Sciatic nerve (tissue), 2 donors: ENCODE measurements around the gene RSAD2. TPM values are rescaled to one million over a fixed set of nuclear protein-coding genes. Genes with fewer than 3 reads are reported as not detected.
"Not testable (repeated sequence)": the region's sequence is repeated elsewhere in the genome, so short reads cannot be mapped to it uniquely, and the experiment has no call there.

Source experiments
- ATAC-seq: fragments of 200-7000 bp; cut with Tn5 transposase; one replicate; pipeline ENCODE4 v1.9.1; 2020; ENCODE audit warnings: mild to moderate bottlenecking, moderate library complexity
- DNase-seq: peaks from one replicate; pipeline ENCODE4 v3.0.0-alpha.2; 2020; ENCODE audit warnings: low spot score
- intact Hi-C: fragments of 100-400 bp; cut with DNase I; formaldehyde crosslinking; loops from one replicate; pipeline ENCODE4 v1.14.2; 2022
- total RNA-seq: library from RNA; stranded (reverse); fragmentation: NEBNext Ultra II Directional; extraction: Animal tissue kit (Norgen Biotek cat#: 25700); gene quantifications from one replicate; pipeline ENCODE4 v1.2.1, GENCODE V29; 2021
- donor health status: DM: no; HTN: no; CAD: no.
- donor health status: DM: no; HTN: no; CAD: no.

The RSAD2 gene
- 7.5 TPM for total RNA-seq

DNA sequence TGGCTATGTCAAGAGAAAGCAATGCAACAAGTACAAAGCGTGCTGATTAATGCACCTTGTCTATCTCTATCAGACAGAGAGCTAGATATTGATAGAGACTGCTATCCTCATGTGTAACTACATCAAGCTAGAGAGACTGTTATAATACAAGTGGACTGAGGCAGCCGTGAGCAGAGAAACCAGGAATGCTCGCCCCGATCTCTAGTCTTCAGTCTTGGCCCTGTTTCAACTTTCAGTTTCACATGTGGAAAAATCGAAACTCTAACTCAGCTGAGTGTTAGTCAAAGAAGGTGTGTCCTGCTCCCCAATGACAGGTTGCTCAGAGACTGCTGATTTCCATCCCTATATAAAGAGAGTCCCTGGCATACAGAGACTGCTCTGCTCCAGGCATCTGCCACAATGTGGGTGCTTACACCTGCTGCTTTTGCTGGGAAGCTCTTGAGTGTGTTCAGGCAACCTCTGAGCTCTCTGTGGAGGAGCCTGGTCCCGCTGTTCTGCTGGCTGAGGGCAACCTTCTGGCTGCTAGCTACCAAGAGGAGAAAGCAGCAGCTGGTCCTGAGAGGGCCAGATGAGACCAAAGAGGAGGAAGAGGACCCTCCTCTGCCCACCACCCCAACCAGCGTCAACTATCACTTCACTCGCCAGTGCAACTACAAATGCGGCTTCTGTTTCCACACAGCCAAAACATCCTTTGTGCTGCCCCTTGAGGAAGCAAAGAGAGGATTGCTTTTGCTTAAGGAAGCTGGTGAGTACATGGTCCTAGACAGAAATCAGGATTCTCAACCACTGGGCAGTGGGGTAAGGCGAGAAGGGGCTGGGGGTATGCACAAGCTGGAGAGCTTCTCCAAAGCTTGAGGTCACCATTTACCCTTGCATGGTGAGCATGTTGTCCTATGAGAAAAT is at the start of gene RSAD2:
RSAD2 (plus strand) TSS at position 376 of the 903 bp plus-strand sequence; CDS start at position 400, 24 bp downstream.
- no peak for DNase-seq
- intact Hi-C loops = no loop called here
- peak; percentile 82 for ATAC-seq

- intact Hi-C loops = no loop called here
- ATAC-seq = peak; percentile 89
- DNase-seq = no peak
Measured at GRCh38 chr2:6828299-6828584, 49.3 kb upstream of the RSAD2 start.

- intact Hi-C loops = no loop called here
- ATAC-seq (no peak), DNase-seq (no peak)
Measured at GRCh38 chr2:6831229-6831628, 46.3 kb upstream of the RSAD2 start.

- intact Hi-C loops = no loop called here
- no peak for DNase-seq
- no peak for ATAC-seq
Measured at GRCh38 chr2:6832596-6833299, 44.8 kb upstream of the RSAD2 start.

DNA sequence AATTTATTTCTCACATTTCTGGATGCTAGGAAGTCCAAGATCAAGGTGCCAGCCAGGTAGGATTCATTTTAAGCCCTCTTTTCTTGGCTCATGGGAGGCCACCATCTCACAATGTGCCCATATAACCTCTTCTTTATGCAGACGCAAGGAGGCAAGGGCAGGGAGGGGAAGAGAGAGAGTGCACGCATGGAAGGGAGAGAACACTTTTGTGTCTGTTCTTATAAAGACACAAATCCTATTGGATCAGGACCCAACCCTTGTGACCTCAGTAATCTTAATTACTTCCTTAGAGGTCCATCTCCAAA is 44.3 kb upstream of the RSAD2 start:
- DNase-seq = no peak
- ATAC-seq = no peak
- intact Hi-C loops = no loop called here

DNA sequence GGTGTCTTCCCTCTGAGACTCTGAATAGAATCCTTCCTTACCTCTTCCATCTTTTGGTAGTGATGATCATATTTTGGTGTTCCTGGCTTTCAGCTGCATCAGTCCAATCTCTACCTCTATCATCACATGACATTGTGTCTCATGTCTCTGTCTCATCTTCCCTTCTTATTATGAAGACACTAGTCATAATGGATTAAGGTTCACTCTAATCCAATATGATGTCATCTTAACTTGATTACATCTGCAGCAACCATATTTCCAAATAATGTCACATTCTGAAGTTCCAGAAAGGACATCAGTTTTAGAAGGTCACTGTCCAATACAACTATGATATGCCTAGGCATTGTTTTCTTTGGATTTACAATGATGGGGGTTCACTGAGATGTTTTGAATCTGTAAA is 43.4 kb upstream of the RSAD2 start:
- no peak for ATAC-seq
- intact Hi-C loops = no loop called here
- DNase-seq = no peak

GRCh38 chr2:6835467-6835866 is 42.1 kb upstream of the RSAD2 start:
- DNase-seq = no peak
- no peak for ATAC-seq
- intact Hi-C loops = no loop called here

GRCh38 chr2:6838673-6839319 is 38.8 kb upstream of the RSAD2 start:
- DNase-seq = no peak
- no peak for ATAC-seq
- intact Hi-C loops = no loop called here

DNA sequence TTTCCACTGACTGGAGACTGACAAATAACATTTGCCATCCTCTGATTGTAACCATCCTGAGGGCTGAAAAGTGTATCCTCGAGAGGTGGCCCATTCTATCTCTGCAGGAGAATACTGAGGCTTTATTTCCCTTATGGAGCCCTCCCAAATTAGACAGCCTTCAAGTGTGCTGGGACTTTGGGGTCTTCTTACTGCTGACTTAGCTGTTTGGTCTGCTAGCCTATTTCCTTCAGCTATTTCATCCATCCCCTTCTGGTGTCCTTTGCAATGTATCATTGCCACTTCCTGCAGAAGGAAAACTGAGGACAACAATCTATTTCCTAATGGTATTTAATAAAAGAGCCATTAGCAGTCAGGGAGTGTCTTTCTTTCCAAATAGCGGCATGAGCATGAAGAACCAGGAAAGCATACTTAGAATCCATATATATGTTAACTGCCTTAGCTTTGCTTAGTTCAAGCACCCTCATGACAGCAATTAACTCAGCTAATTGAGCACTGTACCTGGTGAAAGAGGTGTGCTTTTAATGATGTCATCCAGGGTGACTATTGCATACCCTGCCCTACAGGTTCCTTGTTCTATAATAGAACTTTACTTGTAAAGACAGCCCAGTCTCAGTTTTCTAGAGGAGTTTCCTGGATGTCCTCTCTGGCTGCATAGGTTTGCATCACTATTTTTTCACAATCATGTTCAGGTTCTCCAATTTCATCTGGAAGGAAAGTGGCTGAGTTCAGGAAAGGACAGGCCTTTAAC is 35.9 kb upstream of the RSAD2 start:
- ATAC-seq = no peak
- intact Hi-C loops = no loop called here
- no peak for DNase-seq

DNA sequence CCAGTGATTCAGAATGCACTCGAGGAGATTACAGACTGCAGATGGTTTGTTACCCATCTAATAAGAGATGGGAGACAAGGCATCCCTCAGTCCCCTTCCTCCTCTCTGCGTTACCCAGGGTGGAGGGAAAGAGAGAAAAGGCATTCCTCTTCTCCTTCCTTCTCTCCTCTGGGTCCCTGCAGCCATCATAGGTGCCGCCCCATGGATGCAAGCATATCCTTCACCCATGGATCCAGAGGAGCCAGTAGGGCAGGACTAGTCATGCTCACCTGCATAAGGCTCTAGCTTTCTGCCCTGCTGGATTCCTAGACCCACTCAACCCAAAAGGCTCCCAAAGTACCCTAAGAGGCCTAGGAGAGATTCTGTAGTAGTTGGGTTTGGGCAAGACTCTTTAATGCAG is 32.3 kb upstream of the RSAD2 start:
- no peak for ATAC-seq
- intact Hi-C loops = no loop called here
- no peak for DNase-seq

DNA sequence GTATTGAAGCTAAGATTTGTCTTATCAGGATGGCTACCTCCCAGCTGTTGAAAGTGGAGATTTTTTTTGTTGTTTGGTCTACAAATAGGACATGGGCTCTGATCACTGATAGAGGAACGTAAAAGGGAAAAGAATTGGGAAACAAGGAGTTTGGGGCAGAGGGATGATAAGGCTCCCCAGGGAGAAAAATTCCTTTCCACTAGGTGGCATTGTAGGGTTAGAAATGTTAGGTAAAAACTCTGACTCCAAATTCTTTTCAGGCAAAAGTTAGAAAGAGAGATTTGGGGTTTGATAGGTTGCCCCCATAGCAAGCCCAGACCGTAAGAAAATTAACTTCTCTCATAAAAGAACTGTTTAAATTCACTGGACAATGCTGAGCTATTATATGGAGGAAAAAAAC is 31.7 kb upstream of the RSAD2 start:
- no peak for DNase-seq
- intact Hi-C loops = no loop called here
- no peak for ATAC-seq

DNA sequence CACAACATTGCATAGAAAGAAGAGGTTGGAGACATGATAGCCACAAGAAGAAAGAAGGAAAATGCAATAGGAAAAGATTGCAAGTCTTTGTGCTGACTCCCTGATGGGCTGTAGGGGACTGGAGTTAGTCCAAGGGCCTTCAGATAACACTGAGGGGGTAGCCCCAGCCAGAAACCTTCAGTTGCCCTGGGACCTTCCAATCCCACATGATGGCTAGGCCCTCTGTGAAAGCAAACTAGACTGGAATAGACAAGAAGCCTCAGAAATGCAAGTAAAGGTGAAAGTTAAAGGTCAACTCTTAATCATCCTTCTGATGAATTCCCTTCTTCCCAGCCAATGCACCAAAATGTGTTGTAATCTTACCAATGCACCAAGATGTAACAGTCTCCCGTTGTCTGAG is 31.0 kb upstream of the RSAD2 start:
- no peak for DNase-seq
- ATAC-seq = no peak
- intact Hi-C loops = no loop called here

DNA sequence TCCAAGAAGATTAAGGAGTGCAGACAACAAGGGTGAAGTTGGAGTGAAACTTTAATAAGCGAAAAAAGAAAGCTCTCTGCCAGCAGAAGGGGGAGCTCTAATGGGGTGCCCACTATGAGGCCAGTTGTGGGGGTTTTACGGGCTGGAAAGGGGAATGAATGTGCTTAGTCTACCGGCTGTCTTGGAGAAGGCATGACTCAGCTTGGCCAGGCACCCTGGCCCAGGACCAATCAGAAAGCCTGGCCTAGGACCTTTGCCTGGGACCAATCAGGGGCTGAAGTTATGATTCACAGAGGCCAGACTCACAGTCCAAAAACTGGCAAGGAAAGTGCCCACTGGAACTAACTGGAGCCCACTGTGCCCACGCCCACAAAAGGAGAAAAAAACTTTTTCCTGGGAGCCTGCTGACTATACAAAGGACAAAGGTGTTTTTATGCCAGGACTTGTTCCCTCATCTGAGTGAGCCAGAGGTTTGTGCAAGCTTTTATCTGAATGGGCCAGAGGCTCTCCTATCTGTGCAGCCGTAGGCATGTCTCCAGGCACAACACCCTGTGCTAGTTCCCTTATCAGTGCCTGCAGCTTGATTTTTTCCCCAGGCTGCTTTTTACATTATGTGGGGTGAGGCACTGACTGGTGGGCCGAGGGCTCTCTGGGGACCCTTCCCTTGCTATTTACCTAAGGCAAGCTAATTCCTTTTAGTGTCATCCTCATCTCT is 30.5 kb upstream of the RSAD2 start:
- no peak for DNase-seq
- intact Hi-C loops = no loop called here
- ATAC-seq = no peak

DNA sequence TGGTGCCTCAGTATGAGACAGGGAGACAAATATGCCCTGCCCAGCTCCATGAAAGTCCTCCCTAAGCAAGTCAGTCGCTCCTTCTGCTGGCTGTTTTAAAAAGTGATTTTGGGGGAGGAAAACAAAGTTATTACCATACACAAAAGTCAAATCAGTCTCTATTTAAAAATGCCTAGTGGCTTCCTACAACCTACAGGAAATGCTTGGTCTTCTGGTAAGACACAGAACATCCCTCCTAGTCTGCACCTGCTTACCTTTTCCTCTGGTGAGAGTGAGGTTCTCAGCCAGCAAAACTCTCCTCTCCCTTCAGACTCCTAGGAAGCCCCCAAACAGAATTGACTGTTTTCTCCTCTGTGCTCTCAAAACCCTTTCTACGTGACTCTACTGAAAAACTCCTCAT is 25.4 kb upstream of the RSAD2 start:
- DNase-seq (no peak), ATAC-seq (no peak)
- intact Hi-C loops = no loop called here

- intact Hi-C loops = no loop called here
- DNase-seq = no peak
- no peak for ATAC-seq
Measured at GRCh38 chr2:6854416-6854815, 23.2 kb upstream of the RSAD2 start.

DNA sequence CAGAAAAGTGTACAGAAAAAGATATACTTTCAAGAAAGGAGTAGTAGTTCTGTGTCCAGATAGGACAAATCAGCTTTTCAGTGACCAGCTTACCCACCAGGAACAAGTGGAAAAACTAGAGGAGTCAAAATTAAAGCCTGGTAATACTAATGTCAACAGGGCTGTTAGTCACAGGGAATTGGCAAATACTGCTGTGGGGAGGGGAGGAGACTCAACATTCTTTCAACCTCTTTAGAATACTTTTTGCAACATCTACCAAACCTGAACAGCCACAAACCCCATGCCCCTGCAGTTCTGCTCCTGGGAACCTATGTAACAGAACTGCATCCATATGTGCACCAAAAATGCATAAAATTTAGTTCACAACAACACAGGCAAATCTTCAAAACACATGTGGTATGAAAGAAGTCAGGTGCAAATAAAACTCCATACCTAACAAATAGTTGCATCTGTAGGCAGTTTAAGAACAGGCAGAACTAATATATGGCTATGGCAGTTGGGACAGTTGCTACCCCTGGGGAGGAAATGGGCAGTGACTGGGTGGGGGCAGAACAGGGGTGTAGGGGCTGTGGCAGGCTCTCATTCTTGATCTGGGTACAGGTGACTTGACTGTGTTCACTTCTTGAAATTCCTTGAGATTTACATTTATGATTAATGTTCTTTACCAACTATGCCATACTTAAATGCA is 21.6 kb upstream of the RSAD2 start:
- intact Hi-C loops = no loop called here
- ATAC-seq (no peak), DNase-seq (no peak)

DNA sequence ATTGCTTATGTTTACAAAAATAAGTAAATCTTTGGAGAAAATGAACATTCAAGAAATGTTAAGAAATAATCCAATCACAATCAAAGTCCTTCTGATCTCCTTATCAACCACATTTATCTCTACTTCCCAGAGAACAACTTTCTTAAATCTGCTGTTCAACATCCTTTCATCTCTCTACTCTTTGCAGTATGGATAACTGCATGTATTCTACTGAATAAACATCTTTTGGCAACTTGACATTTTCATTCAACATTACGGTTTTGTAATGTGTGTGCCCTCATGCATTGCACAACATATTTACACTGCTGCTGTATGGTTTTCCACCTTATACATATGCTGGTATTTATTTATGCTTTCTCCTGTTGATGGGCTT is 21.0 kb upstream of the RSAD2 start:
- no peak for ATAC-seq
- intact Hi-C loops = no loop called here
- DNase-seq = no peak

DNA sequence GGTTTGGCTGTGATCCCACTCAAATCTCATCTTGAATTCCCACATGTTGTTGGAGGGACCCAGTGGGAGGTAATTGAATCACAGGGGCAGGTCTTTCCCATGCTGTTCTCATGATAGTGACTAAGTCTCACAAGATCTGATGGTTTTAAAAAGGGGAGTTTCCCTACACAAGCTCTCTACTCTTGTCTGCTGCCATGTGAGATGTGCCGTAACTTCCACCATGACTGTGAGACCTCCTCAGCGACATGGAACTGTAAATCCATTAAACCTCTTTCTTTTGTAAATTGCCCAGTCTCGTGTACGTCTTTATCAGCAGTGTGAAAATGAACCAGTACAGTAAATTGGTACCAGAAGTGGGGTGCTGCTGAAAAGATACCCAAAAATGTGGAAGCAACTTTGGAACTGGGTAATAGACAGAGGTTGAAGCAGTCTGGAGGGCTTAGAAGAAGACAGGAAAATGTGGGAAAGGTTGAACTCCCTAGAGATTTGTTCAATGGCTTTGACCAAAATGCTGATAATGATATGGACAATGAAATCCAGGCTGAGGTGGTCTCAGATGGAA is 19.0 kb upstream of the RSAD2 start:
- intact Hi-C loops, DNase-seq, ATAC-seq: not testable (repeated sequence)
